Measurements from ENCODE around the gene IRX3.

DNA sequence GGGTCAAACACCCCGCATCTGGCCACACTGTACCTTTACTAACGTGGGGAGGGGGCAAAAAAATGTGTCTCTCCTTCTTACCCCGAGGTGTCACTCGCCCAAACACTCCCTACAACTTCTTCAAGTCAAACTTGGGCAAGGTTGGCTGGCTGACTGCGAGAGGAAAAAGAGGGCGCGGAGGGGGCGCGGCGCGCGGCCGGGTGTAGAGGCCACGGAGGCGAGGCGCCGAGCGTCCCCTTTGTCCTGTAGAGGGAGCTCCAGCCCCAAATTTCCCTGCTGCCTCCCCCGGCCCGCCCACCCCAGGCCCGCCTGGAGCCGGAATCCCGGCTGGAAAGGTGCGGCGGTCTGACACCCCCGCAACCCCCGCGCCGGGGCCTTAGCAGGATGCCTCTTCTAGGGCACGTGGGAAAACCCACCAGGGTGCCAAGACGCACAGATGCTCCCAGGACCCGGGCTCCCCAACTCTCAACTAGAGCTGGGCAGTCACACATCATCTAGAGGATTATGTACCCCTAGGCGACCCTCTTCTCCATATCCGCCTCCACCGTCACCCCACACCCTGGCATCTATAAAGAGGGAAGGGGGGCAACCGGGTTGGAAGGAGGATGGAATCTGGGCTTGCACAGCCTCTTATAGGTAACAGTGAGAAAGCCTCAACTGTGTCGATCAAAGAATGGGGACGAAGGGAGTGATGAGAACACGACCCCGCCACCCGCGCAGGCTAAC lies 4.2 kb downstream of the IRX3 start:
- no peak for TF ChIP-seq EZH2 (IDR thresholded peaks at IDR 0.05; ENCODE audit: low read length, unreplicated experiment)
- TF ChIP-seq, protein P1, sequence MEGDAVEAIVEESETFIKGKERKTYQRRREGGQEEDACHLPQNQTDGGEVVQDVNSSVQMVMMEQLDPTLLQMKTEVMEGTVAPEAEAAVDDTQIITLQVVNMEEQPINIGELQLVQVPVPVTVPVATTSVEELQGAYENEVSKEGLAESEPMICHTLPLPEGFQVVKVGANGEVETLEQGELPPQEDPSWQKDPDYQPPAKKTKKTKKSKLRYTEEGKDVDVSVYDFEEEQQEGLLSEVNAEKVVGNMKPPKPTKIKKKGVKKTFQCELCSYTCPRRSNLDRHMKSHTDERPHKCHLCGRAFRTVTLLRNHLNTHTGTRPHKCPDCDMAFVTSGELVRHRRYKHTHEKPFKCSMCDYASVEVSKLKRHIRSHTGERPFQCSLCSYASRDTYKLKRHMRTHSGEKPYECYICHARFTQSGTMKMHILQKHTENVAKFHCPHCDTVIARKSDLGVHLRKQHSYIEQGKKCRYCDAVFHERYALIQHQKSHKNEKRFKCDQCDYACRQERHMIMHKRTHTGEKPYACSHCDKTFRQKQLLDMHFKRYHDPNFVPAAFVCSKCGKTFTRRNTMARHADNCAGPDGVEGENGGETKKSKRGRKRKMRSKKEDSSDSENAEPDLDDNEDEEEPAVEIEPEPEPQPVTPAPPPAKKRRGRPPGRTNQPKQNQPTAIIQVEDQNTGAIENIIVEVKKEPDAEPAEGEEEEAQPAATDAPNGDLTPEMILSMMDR (conservative IDR thresholded peaks at IDR 0.05; ENCODE audit: low read depth, low read length), result no peak; the same call in 1 of the 2 replicates
- no peak for TF ChIP-seq EZH2phosphoT487 (IDR thresholded peaks at IDR 0.05; ENCODE audit: borderline replicate concordance, low read length)
